Epithelial cell of proximal tubule (primary cell): Measurements from ENCODE around the gene ANAPC7. TPM values are rescaled to one million over a fixed set of nuclear protein-coding genes. Genes with fewer than 3 reads are reported as not detected.

Experiments used
- DNase-seq: peaks from one replicate; pipeline ENCODE4 v3.0.0-alpha.2; 2011; ENCODE audit warnings: low read depth
- H3K4me3 ChIP-seq: 2 replicates; pipeline ENCODE4 v1.5.1; 2011; ENCODE audit warnings: low read depth, mild to moderate bottlenecking, low read length
- total RNA-seq: library from RNA; depleted of rRNA; stranded (reverse); fragments of >200 nt; gene quantifications from 2 replicates; pipeline ENCODE4 v1.2.3, GENCODE V29; 2015
- TF ChIP-seq, protein P1 (sequence below): conservative IDR thresholded peaks from 2 replicates; pipeline ENCODE4 v1.5.1; 2012; ENCODE audit warnings: low read depth, mild to moderate bottlenecking, low read length

ANAPC7 gene
- total RNA-seq, 1 donor from 2014 or later = 46.0 TPM

DNA sequence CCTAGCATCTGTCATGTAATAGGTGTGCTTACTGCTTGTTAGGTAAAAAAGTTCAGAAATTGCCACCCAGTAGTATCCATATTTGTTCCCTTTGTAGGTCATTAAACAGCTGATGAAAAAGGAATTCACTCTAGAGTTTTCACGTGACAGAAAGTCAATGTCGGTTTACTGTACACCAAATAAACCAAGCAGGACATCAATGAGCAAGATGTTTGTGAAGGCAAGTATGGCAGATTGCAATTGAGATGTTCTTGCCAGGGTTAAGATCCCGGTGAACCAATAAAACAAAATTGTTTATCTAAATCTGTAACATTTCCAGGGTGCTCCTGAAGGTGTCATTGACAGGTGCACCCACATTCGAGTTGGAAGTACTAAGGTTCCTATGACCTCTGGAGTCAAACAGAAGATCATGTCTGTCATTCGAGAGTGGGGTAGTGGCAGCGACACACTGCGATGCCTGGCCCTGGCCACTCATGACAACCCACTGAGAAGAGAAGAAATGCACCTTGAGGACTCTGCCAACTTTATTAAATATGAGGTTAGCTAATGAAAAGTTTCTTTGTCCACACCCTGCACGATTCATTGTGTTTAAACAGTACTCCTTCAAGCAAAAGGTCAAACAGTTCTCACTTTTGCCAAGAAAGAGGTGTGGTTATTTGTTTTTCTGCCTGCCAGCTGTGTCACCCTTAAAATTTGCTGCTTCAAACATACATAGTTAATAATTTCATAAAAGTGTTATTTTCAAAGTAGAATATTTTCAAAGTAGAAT, 64.1 kb downstream of the ANAPC7 start:
- H3K4me3 ChIP-seq = no peak overlapping the region
- TF ChIP-seq, protein P1, sequence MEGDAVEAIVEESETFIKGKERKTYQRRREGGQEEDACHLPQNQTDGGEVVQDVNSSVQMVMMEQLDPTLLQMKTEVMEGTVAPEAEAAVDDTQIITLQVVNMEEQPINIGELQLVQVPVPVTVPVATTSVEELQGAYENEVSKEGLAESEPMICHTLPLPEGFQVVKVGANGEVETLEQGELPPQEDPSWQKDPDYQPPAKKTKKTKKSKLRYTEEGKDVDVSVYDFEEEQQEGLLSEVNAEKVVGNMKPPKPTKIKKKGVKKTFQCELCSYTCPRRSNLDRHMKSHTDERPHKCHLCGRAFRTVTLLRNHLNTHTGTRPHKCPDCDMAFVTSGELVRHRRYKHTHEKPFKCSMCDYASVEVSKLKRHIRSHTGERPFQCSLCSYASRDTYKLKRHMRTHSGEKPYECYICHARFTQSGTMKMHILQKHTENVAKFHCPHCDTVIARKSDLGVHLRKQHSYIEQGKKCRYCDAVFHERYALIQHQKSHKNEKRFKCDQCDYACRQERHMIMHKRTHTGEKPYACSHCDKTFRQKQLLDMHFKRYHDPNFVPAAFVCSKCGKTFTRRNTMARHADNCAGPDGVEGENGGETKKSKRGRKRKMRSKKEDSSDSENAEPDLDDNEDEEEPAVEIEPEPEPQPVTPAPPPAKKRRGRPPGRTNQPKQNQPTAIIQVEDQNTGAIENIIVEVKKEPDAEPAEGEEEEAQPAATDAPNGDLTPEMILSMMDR = no peak
- DNase-seq = no peak

DNA sequence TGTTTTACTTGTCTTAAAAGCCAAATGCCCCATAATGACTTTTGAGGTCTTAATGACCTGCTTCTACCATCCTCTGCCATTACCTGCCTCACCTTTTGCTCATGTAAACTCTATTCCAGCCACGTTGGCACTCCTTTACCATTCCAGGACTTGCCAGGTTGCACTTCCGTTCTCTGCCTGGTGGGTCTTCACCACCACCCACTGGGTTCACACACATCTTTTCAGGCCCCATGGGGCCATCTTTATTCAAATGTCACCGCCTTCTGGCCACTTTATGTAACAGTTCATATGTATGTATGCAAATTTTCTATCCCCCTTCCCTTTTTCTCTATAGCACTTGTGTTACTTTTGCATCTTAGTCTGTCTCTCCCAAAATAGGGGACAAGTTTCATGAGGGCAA, 64.8 kb downstream of the ANAPC7 start:
- TF ChIP-seq, protein P1 = no peak
- DNase-seq = no peak

DNA sequence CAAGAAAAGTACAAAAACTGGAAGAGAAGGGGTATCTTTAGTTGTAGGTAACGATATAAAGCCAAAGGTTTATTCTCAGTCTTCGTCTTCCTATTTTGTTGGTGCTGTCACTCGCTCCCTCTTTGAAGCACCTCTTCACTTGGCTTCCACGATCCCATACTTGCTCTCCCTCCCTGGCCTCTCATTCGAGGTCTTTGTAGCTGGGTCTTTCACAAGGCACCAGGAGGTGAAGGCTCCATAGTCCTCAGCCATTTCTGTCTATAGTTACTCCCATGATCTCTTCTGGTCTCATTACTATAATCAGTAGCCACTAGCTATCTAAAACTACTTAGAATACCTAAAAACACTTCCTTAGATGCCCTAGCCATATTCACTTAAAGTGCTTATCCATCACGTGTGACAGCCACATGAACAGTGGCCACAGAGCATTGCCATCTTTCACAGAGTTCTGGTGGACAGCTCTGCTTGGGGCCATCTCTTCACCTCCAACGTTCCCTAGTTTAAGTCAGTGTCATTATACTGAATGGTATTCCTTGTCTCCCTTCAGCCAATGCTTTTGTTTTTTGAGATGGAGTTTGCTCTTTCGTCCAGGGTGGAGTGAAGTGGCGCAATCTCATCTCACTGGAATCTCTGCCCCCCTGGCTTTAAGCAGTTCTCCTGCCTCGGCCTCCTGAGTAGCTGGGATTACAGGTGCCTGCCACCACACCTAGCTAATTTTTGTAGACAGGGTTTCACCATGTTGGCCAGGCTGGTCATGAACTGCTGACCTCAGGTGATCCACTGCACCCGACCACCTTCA, 65.4 kb downstream of the ANAPC7 start:
- DNase-seq = no peak
- TF ChIP-seq, protein P1 = no peak
- H3K4me3 ChIP-seq = no peak overlapping the region

More for the DNA sequence above, 64.8 kb downstream of the ANAPC7 start:
- no peak overlapping the region for H3K4me3 ChIP-seq

DNA sequence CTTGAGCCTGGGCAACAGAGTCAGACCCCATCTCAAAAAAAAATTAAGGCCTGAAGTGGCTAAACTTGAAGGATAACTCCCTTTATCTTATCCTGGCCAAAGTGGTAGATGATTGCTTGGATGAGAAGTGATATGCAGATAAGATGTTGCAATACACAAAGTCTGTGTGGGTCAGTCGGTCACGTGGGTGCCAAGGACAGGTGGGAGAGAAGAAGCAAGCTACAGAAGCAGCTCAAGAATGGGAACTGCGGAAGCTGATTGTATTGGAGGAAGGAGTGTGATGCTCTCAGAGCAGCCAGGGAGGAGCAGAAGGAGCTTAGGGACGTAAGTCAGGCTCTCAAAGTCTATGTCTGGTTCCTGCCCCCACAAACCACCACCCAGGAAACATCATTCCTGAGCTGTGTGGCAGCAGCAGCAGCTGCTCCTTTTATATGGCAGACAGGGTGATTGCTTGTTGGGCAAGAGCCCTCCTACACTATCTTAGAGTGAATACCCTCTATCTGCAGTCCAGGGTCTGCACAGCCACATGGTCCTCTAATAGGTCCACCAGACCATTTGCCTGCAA, 67.9 kb downstream of the ANAPC7 start:
- H3K4me3 ChIP-seq = no peak overlapping the region
- no peak for DNase-seq
- TF ChIP-seq, protein P1 = no peak

DNA sequence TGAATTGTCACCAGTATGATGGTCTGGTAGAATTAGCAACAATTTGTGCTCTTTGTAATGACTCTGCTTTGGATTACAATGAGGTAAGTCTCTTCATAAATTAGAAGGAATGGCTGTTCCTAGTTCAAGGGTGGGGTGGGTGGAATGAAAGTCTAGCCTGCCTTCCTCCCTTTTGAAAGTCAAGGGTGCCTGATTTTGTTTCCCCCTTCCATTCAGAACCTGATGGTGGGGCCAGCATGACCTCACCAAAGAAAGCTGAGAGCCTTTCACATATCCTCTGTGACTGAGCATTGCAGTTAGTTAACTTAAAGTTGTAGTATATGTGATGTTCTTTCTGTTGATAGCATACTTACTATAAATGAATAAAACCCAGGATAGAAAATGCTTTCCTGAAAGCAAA, 70.3 kb downstream of the ANAPC7 start:
- no peak overlapping the region for H3K4me3 ChIP-seq
- no peak for DNase-seq
- TF ChIP-seq, protein P1 = no peak

DNA sequence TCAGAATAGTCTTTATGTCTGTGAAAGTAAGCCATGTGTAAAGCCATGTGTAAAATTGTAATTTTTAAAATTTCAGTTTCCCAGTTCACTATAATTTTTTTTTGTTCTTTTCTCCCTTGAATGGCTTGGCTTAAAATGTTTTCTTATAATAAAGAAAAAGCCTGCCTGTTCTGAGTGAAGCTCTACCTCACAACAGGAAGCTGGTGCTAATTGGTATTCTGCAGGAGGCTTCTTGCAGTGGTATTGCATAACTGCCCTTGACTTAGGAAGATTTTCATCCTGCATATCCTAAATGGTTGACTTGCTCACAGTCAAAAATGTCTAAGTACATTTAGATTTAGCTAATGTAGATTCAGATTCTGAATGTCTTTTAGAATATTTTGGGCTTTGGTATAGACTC, 73.0 kb downstream of the ANAPC7 start:
- TF ChIP-seq, protein P1 = no peak

More for the DNA sequence above, 73.0 kb downstream of the ANAPC7 start:
- H3K4me3 ChIP-seq = no peak overlapping the region
- DNase-seq = no peak
